GM12874 (cell line): Measurements from ENCODE around the gene BRD4.

Source experiments
- CTCF ChIP-seq: IDR thresholded peaks from 2 replicates; pipeline ENCODE4 v1.5.1; 2011; ENCODE audit warnings: low read depth, mild to moderate bottlenecking, control low read depth, low read length, moderate library complexity; ENCODE audit not compliant: insufficient read depth

BRD4 gene

GRCh38 chr19:15332311-15332996, at the start of gene BRD4:
TSS of gene BRD4 (minus strand) at chr19:15332539. CDS start at chr19:15273099, 59,440 bp downstream.
- TF ChIP-seq CTCF = no peak

GRCh38 chr19:15381864-15382263, 49.5 kb upstream of the BRD4 start:
- no peak for TF ChIP-seq CTCF

GRCh38 chr19:15381429-15381828, 49.1 kb upstream of the BRD4 start:
- TF ChIP-seq CTCF = no peak

GRCh38 chr19:15379999-15380647, 47.8 kb upstream of the BRD4 start:
- TF ChIP-seq CTCF = no peak

GRCh38 chr19:15379083-15379998, 47.0 kb upstream of the BRD4 start, which contains the start of gene AKAP8:
TSS of gene AKAP8 (minus strand) at chr19:15379787. CDS start at chr19:15379731, 56 bp downstream.
- TF ChIP-seq CTCF = no peak

GRCh38 chr19:15378534-15379082, 46.3 kb upstream of the BRD4 start:
- no peak for TF ChIP-seq CTCF
